Activated CD4-positive, alpha-beta memory T cell treated with anti-CD3 and anti-CD28 coated beads for 36 hours (primary cell): Measurements from ENCODE around the gene WLS. TPM values are rescaled to one million over a fixed set of nuclear protein-coding genes. Genes with fewer than 3 reads are reported as not detected.

Experiments used
- CTCF ChIA-PET: fragments of 350-600 bp; sonication (Branson Sonifier 250); formaldehyde crosslinking; loops from one replicate; lab custom pipeline; 2021; ENCODE audit warnings: antibody characterized with exemption, inconsistent platforms; lab: Charles Lee
- POLR2A ChIA-PET: fragments of 350-600 bp; sonication (Branson Sonifier 250); formaldehyde crosslinking; loops from one replicate; lab custom pipeline; 2021; ENCODE audit warnings: antibody characterized with exemption; lab: Charles Lee
- DNase-seq: peaks from one replicate; pipeline ENCODE4 v3.0.0-alpha.2; 2020
- H3K27ac Mint-ChIP-seq: one replicate; pipeline ENCODE4 v1.8.0; 2021; ENCODE audit warnings: mixed read lengths
- H3K27me3 Mint-ChIP-seq: one replicate; pipeline ENCODE4 v1.8.0; 2021; ENCODE audit warnings: mixed read lengths
- H3K36me3 Mint-ChIP-seq: one replicate; pipeline ENCODE4 v1.8.0; 2021; ENCODE audit warnings: mixed read lengths
- H3K4me1 Mint-ChIP-seq: one replicate; pipeline ENCODE4 v1.8.0; 2021; ENCODE audit warnings: low read depth, mixed read lengths
- H3K4me3 Mint-ChIP-seq: one replicate; pipeline ENCODE4 v1.8.0; 2021; ENCODE audit warnings: mild to moderate bottlenecking, mixed read lengths
- H3K9me3 Mint-ChIP-seq: one replicate; pipeline ENCODE4 v1.8.0; 2021; ENCODE audit warnings: mixed read lengths
- intact Hi-C: fragments of 100-400 bp; cut with micrococcal nuclease; formaldehyde crosslinking; loops from one replicate; pipeline ENCODE4 v1.15.1; 2023
- total RNA-seq, 2 experiments: library from RNA; stranded (reverse); gene quantifications; one replicate each; pipeline ENCODE4 v1.2.3, GENCODE V29; 2021

WLS gene
- total RNA-seq, 2 experiments from 2014 or later: not detected

- intact Hi-C loops: no loop called here
- Mint-ChIP-seq H3K4me1 (no peaks in the 10 kb centered on the region), H3K36me3 (no peaks in the 10 kb centered on the region), H3K9me3 (no peaks in the 10 kb centered on the region), H3K4me3 (no peak overlapping the region), H3K27ac (no peak overlapping the region), H3K27me3 (peaks cover 6% of the 10 kb centered on the region)
- ChIA-PET CTCF (no interaction called here), POLR2A (no interaction called here)
- DNase-seq: no peak
Observed at GRCh38 chr1:68221980-68222373, 10.3 kb downstream of the WLS start.

- ChIA-PET CTCF (no interaction called here), POLR2A (no interaction called here)
- Mint-ChIP-seq H3K36me3 (no peaks in the 10 kb centered on the region), H3K27ac (no peak overlapping the region), H3K4me3 (no peak overlapping the region), H3K27me3 (peaks cover 1% of the 10 kb centered on the region), H3K4me1 (no peaks in the 10 kb centered on the region), H3K9me3 (no peaks in the 10 kb centered on the region)
- intact Hi-C loops: no loop called here
- no peak for DNase-seq
Observed at GRCh38 chr1:68221001-68221979, 11.0 kb downstream of the WLS start.

- H3K27me3 Mint-ChIP-seq: peaks cover 1% of the 10 kb centered on the region
- POLR2A ChIA-PET: no interaction called here
- intact Hi-C loops: no loop called here
- no peak overlapping the region for H3K4me3 Mint-ChIP-seq
- no peak for DNase-seq
- H3K36me3 Mint-ChIP-seq: no peaks in the 10 kb centered on the region
- H3K9me3 Mint-ChIP-seq: no peaks in the 10 kb centered on the region
- H3K27ac Mint-ChIP-seq: no peak overlapping the region
- CTCF ChIA-PET: no interaction called here
- no peaks in the 10 kb centered on the region for H3K4me1 Mint-ChIP-seq
Observed at GRCh38 chr1:68220420-68220819, 11.9 kb downstream of the WLS start.

- Mint-ChIP-seq H3K4me3 (no peak overlapping the region), H3K27ac (no peak overlapping the region), H3K9me3 (no peaks in the 10 kb centered on the region), H3K36me3 (no peaks in the 10 kb centered on the region), H3K27me3 (peaks cover 1% of the 10 kb centered on the region), H3K4me1 (no peaks in the 10 kb centered on the region)
- DNase-seq: no peak
- ChIA-PET CTCF (no interaction called here), POLR2A (no interaction called here)
- intact Hi-C loops: no loop called here
Observed at GRCh38 chr1:68218490-68218889, 13.8 kb downstream of the WLS start.

GRCh38 chr1:68217618-68218017 lies 14.7 kb downstream of the WLS start:
- no peaks in the 10 kb centered on the region for H3K36me3 Mint-ChIP-seq
- H3K4me3 Mint-ChIP-seq: no peak overlapping the region
- CTCF ChIA-PET: no interaction called here
- H3K27me3 Mint-ChIP-seq: peaks cover 1% of the 10 kb centered on the region
- H3K9me3 Mint-ChIP-seq: no peaks in the 10 kb centered on the region
- no peaks in the 10 kb centered on the region for H3K4me1 Mint-ChIP-seq
- no peak overlapping the region for H3K27ac Mint-ChIP-seq
- intact Hi-C loops: no loop called here
- POLR2A ChIA-PET: no interaction called here
- no peak for DNase-seq

GRCh38 chr1:68217060-68217554 lies 15.2 kb downstream of the WLS start:
- no peak for DNase-seq
- H3K27me3 Mint-ChIP-seq: peaks cover 1% of the 10 kb centered on the region
- CTCF ChIA-PET: no interaction called here

GRCh38 chr1:68216089-68216772 lies 16.1 kb downstream of the WLS start:
- ChIA-PET CTCF (no interaction called here), POLR2A (no interaction called here)
- intact Hi-C loops: no loop called here
- Mint-ChIP-seq H3K36me3 (no peaks in the 10 kb centered on the region), H3K4me3 (no peak overlapping the region), H3K27ac (no peak overlapping the region), H3K9me3 (no peaks in the 10 kb centered on the region), H3K4me1 (no peaks in the 10 kb centered on the region), H3K27me3 (peaks cover 1% of the 10 kb centered on the region)
- no peak for DNase-seq

More at GRCh38 chr1:68217060-68217554, 15.2 kb downstream of the WLS start:
- H3K27ac Mint-ChIP-seq: no peak overlapping the region
- H3K36me3 Mint-ChIP-seq: no peaks in the 10 kb centered on the region
- no peaks in the 10 kb centered on the region for H3K9me3 Mint-ChIP-seq
- intact Hi-C loops: no loop called here
- H3K4me3 Mint-ChIP-seq: no peak overlapping the region
- POLR2A ChIA-PET: no interaction called here
- no peaks in the 10 kb centered on the region for H3K4me1 Mint-ChIP-seq

- Mint-ChIP-seq H3K4me1 (no peaks in the 10 kb centered on the region), H3K36me3 (no peaks in the 10 kb centered on the region), H3K27me3 (no peaks in the 10 kb centered on the region), H3K27ac (no peak overlapping the region), H3K9me3 (no peaks in the 10 kb centered on the region), H3K4me3 (no peak overlapping the region)
- ChIA-PET CTCF (no interaction called here), POLR2A (no interaction called here)
- no peak for DNase-seq
- intact Hi-C loops: no loop called here
Observed at GRCh38 chr1:68213843-68214242, 18.5 kb downstream of the WLS start.

GRCh38 chr1:68211761-68212380 lies 20.5 kb downstream of the WLS start:
- Mint-ChIP-seq H3K9me3 (no peaks in the 10 kb centered on the region), H3K27ac (no peak overlapping the region), H3K36me3 (no peaks in the 10 kb centered on the region), H3K4me1 (no peaks in the 10 kb centered on the region), H3K4me3 (no peak overlapping the region), H3K27me3 (no peaks in the 10 kb centered on the region)
- intact Hi-C loops: no loop called here
- no peak for DNase-seq
- ChIA-PET CTCF (no interaction called here), POLR2A (no interaction called here)

- no peak overlapping the region for H3K4me3 Mint-ChIP-seq
- H3K27ac Mint-ChIP-seq: no peak overlapping the region
- CTCF ChIA-PET: no interaction called here
- DNase-seq: no peak
- no peaks in the 10 kb centered on the region for H3K4me1 Mint-ChIP-seq
- no peaks in the 10 kb centered on the region for H3K27me3 Mint-ChIP-seq
- intact Hi-C loops: no loop called here
- no peaks in the 10 kb centered on the region for H3K9me3 Mint-ChIP-seq
- H3K36me3 Mint-ChIP-seq: no peaks in the 10 kb centered on the region
- POLR2A ChIA-PET: no interaction called here
Observed at GRCh38 chr1:68210829-68211228, 21.5 kb downstream of the WLS start.

- Mint-ChIP-seq H3K27me3 (no peaks in the 10 kb centered on the region), H3K4me3 (no peak overlapping the region), H3K4me1 (no peaks in the 10 kb centered on the region), H3K9me3 (no peaks in the 10 kb centered on the region), H3K27ac (no peak overlapping the region), H3K36me3 (no peaks in the 10 kb centered on the region)
- intact Hi-C loops: no loop called here
- no peak for DNase-seq
- CTCF ChIA-PET: no interaction called here
- POLR2A ChIA-PET: no interaction called here
Observed at GRCh38 chr1:68210027-68210426, 22.3 kb downstream of the WLS start.
